GM20000 (cell line): ENCODE data around the gene PFN1.
"Not testable (repeated sequence)": the region's sequence is repeated elsewhere in the genome, so short reads cannot be mapped to it uniquely, and the experiment has no call there.

Experiments
- DNase-seq: peaks from one replicate; pipeline ENCODE4 v3.0.0; 2012; ENCODE audit warnings: low spot score
- CTCF ChIP-seq: IDR thresholded peaks from 2 replicates; pipeline ENCODE4 v1.5.1; 2012; ENCODE audit warnings: mild to moderate bottlenecking, control low read depth; ENCODE audit errors: extremely low read depth, missing control alignments

The PFN1 gene

DNA sequence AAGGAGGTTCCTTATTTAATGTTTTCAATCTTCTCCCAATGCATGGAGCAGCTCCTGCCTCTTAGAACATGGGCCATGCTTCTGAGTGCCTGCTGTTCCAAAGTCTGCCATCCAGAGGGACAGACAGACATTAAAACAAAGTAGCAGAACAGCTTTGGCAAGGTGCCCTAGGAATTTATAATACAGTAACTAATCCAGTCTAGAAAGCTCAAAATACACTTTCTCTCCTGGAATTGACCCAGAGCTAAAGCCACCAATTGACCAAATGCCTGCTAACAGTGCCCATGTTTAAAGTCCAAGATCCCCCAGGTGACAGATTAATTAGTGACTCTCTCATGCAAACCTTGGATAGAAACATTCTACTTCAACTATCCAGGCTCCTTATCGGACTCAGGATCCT is 34.3 kb downstream of the PFN1 start:
- no peak for DNase-seq
- TF ChIP-seq CTCF, result no peak

- peak; percentile 57 for TF ChIP-seq CTCF
- DNase-seq, result peak; percentile 82
Observed at GRCh38 chr17:4908711-4909496, 39.4 kb downstream of the PFN1 start.

- DNase-seq, result no peak
Observed at GRCh38 chr17:4908301-4908700, 40.0 kb downstream of the PFN1 start.

DNA sequence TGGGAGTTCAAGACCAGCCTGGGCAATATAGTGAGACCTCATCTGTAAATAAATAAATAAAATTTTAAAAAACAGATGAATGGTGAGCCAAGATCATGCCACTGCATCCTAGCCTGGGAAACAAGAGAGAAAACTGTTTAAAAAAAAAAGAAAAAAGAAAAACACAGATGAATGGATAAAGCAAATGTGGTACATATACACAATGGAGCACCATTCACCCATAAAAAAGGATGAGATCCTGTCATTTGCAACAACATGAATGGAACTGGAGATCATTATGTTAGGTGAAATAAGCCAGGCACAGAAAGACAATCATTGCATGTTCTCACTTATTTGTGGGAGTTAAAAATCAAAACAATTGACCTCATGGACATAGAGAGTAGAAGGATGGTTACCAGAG is 41.7 kb downstream of the PFN1 start:
- not testable (repeated sequence) for DNase-seq

More at GRCh38 chr17:4908301-4908700, 40.0 kb downstream of the PFN1 start:
- no peak for TF ChIP-seq CTCF

DNA sequence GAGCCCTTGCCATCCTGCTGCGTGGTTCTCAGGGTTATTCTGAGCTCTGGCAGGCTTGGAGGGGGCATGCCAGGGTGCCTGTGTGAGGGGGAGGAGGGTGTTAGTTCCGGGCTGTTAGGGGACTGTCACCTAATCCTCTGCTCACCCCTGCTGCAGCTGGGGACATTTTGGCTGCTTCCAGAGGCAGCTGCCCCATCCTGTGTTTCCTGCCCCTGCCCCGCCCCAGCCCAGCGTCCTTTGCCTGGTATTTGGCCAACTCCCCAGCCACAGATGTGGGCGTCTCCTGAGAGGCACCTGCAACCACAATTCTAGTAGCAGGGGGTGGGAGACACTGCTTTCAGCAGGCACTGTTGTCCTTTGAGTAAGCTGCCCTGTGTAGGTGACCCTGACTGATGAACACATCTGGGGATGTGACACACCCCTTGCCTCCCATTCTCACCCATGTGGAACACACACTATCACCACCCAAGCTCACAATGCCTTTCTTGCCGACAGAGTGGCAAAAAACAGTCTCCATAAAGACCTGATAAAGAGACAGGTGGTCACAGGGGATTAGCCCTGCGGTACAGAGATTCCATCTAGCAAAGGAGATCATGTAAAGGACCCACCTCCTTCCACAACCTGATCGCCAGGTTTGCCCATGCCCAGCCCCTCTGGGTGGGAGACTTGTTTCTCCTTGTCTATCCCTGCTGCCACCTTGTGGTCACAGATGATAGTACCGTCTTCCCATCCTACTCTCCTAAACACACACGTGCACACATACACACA is 45.1 kb downstream of the PFN1 start, which contains the start of gene CHRNE:
CHRNE (minus strand) TSS at position 48 of the 768 bp plus-strand sequence; CDS start at position 13, 35 bp downstream.
- TF ChIP-seq CTCF, result peak; percentile 62
- peak; percentile 63 for DNase-seq

- DNase-seq, result peak; percentile 5
- TF ChIP-seq CTCF, result no peak
Observed at GRCh38 chr17:4902540-4902939, 45.8 kb downstream of the PFN1 start.

DNA sequence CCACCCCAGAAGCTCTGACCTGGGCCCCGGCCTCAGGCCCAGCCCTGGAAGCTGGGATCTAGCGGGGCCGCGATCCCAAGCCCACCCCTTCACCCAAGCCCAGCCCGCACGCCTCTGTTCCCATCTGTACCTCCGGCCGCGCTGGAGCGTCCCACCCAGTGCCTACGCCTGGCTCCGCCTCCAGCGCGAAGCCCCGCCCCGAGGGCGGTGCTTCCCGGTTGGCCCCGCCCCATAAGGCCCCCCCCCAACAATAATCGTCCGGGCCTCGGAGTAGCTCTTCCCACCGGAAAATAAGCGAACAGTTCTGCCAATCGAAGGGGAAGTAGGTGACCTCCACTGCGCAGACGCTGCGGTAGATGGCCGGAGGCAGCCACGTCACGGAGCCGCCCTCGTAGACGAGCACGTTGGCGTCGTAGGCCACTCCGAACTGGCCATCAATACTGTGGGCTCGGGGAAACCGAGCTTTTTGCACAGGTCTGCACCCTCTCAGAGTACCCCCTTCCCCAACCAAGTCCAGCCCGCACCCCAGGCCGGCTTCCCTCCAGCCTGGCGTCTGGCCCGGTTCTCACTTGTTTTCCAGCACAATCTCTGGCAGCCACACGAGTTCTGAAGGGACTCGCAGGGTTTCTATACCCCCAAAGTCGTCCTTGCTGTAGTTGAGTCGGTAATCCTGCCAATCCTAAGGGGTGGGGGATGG is 46.5 kb downstream of the PFN1 start:
- TF ChIP-seq CTCF, result no peak
- DNase-seq, result peak; percentile 65
